Skeletal muscle cell (primary cell): ENCODE measurements around the gene NAIF1.

Experiments
- DNase-seq: peaks from one replicate; pipeline ENCODE4 v3.0.0-alpha.2; 2010; ENCODE audit warnings: low read depth
- H3K4me3 ChIP-seq: 2 replicates; pipeline ENCODE4 v1.5.1; 2011; ENCODE audit warnings: low read depth, mild to moderate bottlenecking, control low read depth, low read length, moderate library complexity

Gene NAIF1

DNA sequence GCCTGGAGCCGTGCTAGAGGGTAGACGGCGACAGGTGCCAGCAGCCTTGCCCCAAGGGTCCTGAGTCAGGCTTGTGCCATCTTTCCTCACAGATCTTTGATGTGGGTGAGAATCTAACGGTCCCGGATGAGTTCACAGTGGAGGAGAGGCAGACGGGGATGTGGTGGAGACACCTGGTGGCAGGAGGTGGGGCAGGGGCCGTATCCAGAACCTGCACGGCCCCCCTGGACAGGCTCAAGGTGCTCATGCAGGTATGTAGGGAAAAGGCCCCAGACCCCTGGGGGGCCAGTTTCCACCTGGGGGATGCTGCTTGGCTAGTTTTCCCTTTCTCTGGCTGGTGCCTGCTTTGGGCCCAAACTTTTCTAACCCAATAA, 36.5 kb upstream of the NAIF1 start:
- H3K4me3 ChIP-seq, result no peak overlapping the region
- DNase-seq, result no peak

DNA sequence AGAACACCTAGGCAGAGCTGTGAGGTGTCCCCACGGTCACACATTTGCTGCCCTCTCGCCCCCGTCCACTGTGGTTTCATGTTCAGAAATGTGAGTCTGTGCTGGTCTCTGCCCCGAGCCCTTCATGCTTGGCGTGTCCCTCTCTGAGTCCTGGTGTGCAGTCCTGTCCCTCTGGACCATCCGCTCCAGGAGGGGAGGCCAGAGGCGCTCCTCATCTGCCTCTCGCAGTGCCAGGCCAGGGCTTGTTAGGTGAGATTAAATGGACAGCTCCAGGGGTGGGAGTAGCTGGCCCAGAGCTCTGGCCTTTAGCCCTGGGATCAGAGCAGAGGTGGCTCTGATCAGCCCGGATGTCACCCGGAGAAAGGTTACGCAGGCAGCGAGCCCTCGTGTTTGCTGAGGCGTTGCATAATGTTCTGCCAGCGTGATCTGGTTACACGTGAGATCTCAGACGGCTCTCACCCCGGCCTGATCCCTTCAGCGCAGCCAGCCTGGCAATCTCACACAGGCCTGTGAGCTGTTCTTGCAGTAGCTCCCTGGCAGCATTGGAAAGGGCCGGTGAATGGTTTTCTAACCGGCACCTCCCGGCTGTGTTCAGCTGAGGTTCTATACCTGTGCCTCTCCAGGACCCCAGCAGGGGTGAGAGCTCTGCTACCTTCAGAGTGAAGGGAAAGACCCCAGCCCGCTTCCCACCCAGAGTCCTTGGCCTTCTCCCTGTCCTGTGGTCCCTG, 35.9 kb upstream of the NAIF1 start:
- DNase-seq, result no peak
- no peak overlapping the region for H3K4me3 ChIP-seq

DNA sequence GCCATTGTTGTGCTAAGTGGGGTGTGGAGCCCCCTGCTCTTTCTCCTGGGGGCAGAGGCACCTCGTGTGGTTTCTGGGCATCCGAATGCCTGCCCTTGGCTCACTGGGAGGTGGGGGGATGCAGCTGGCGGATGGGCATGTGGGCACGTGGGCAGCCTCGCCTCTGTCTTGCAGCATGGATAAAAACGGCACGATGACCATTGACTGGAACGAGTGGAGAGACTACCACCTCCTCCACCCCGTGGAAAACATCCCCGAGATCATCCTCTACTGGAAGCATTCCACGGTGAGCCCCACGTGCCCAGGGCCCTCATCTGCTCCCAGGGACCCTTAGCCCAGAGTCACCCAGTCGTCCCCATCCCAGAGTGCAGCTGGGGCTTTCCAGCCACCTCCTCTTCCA, 35.1 kb upstream of the NAIF1 start:
- no peak for DNase-seq
- no peak overlapping the region for H3K4me3 ChIP-seq

DNA sequence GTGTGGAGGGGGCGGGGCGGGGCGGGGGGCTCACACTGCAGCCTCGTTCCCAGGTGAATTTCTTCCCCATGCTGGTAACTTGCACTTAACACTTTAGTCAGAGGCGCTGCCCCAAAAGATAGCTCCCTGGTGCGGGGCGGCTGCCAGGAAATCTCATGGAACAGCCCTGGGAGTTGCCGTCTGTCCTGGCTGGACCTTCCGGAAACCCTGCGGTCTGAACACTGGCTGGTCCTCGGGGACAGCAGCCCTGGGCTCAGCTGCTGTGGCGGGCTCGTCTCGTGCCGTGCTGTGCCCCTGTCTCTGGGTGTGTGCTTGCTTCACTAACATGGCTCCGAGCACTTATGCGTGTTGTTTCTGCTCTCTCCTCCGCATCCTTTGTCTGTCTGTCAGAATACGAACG, 34.6 kb upstream of the NAIF1 start:
- no peak overlapping the region for H3K4me3 ChIP-seq
- DNase-seq, result no peak

DNA sequence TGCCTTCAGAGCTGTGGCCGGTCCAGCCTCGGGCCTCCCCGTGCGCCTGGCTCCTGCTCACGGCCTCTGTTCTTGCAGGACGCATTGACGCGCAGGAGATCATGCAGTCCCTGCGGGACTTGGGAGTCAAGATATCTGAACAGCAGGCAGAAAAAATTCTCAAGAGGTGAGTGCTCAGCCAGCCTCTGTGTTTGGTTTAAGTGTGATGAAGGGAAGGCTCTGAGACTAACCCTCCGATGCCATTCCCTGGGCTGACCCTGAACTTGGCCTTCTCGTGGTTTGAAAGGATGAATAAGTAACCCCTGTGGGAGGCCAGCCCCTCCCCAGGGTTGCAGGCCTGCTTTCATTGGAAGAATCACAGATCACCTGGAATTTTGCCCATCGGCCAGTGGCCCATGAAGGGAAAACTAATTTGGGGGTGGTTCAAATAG, 34.1 kb upstream of the NAIF1 start:
- H3K4me3 ChIP-seq, result no peak overlapping the region
- DNase-seq, result no peak

DNA sequence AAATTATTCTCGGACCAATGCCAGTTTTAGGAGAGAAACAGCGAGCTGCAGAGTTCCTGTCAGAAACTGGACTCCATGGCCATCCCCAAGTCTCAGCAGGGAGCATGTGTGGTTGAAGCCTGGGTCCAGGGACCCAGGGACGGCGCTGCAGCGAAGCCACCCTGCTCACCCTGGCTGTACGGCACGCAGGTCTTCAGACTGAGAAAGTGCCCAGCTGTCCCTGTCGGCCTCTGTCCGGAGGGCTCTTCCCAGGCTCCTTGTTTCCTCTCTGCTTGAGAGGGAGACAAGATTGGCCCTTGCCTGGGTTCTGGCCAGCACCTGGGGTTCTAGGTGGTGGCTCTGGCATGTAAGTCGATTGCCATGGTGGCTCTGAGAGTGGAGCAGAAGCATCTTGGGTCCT, 33.5 kb upstream of the NAIF1 start:
- H3K4me3 ChIP-seq, result no peak overlapping the region
- no peak for DNase-seq

DNA sequence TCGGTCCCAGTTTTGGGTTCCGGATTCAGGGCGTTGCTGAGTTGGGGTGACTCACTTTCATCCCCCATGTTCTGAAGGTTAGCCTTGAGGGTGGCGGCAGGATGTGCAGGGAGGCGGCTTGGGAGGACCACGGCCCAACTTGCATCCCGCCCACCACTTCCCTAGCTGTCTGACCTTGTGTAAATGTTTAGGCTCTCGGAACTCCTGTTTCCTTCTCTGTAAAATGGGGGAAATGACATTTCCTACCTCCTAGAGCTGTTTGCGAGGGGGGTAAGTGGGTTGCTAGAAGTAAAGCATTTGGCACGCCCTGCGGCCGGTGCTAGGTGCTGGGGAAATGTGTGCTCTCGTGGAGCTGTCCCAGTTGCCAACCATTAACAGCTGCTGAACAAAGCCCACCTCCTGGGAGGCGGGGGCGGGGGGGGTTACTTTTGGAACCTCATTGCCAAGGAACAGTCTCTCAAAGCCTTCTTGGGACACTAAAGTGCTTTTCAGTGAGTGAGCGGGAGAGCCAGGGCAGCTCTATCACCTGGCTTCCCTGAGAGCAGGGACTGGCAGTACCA, 32.9 kb upstream of the NAIF1 start:
- peak overlapping the region; percentile 57 for H3K4me3 ChIP-seq
- DNase-seq, result no peak

DNA sequence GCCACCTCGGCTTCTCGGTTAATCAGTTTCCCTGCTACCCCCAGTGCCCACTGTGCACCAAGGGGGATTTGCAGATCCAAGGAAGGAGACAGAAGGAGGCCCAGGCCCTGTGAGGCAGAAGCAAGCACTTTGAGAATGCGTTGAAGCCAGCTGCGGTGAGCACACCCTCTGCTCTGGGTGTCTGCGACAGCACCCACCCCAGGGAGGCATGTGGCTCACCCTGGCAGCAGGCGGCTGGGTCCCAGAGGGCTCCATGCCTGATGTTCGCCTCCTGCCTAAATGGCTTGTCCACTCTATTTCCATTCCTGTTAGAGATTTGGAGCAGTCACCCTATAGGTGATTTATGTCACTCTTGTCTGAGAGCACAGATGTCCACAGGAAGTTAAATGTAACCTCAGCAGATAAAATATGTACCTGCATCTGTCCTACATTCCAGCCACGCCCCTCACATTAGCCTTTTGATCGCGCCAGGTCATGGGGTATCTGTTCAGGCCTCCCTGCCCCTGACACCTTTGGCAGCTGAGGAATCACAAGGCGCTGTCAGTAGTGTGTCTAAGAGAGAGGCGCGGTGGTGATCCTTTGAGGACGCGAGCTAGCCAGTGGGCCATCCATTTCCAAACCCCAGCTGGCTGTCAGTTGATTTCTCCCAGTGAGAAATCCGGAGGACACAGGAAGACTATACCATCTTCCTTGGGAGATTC, 32.3 kb upstream of the NAIF1 start:
- peak overlapping the region; percentile 57 for H3K4me3 ChIP-seq
- DNase-seq, result no peak

DNA sequence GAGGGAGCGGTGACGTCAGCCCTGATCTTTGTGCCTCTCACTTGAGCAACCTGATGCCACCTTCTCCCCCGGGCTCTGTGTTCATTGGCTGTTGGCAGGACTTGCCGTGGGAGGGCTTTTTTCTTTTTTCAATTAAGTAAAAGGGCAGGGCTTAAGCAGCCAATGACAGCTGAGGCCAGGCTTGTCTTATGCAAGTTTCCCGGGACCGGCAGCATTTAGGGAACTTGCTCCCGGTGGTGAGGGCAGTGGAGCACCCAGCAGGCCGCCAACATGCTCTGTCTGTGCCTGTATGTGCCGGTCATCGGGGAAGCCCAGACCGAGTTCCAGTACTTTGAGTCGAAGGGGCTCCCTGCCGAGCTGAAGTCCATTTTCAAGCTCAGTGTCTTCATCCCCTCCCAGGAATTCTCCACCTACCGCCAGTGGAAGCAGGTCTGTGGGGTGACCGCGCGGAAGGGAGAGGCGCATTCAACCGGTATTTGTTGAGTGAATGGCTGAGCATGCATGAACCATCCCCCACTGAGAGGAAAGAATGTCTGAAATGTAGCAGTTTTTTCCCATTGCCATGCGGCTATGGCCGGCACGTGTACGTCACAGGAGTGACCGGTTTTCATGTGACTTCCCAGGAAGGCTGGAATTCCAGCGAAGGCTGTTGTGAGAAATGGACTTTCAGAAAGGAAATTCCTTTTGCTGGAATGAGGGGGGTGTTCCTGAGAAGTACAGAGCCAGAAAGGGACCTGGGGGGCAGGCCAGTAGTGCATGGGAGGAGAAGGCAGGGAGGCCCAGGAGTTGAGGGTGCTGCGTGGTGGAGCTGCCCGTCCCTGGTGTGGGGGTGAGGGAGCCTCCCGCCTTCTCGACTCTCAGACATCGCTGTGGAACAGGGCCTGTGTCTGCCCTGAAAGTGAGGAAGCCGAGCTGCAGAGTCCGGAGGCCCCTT, 31.4 kb upstream of the NAIF1 start:
- peak; percentile 92 for DNase-seq
- peak overlapping the region; percentile 57 for H3K4me3 ChIP-seq

DNA sequence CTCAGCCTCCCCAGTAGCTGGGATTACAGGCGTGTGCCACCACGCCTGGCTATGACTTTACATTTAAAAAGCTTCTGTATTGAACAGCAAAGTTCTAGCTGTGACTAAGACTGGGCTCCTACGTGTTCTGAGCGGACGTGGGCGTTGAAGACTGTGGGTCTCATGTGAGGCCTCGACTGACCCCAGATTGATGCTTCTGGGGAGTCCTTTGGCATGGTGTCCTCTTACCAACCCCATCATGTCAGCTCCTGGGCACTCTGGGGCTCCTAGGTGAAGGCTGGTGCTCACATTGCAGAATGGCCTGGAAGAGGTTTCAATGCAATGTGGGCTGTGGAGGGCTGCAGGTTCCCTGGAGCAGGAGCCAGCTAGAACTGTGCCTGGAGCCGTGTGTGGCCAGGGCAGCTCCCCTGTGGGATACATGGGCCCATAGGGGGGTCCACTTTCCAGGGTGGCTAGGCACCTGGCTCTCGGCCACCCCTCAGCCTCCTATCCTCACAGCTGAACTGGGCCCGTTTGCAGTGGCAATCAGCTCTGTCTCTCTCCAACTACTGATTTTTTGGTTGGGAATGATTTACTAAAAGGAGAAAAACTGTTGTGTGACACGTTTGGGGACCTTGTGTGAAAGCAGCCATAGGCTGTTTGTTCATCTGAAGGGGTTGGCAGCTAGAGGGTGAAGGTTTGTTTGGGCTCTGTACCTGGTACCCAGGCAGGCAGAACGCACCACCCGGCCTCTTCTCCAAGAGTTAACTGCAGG, 30.6 kb upstream of the NAIF1 start:
- no peak for DNase-seq
- no peak overlapping the region for H3K4me3 ChIP-seq

DNA sequence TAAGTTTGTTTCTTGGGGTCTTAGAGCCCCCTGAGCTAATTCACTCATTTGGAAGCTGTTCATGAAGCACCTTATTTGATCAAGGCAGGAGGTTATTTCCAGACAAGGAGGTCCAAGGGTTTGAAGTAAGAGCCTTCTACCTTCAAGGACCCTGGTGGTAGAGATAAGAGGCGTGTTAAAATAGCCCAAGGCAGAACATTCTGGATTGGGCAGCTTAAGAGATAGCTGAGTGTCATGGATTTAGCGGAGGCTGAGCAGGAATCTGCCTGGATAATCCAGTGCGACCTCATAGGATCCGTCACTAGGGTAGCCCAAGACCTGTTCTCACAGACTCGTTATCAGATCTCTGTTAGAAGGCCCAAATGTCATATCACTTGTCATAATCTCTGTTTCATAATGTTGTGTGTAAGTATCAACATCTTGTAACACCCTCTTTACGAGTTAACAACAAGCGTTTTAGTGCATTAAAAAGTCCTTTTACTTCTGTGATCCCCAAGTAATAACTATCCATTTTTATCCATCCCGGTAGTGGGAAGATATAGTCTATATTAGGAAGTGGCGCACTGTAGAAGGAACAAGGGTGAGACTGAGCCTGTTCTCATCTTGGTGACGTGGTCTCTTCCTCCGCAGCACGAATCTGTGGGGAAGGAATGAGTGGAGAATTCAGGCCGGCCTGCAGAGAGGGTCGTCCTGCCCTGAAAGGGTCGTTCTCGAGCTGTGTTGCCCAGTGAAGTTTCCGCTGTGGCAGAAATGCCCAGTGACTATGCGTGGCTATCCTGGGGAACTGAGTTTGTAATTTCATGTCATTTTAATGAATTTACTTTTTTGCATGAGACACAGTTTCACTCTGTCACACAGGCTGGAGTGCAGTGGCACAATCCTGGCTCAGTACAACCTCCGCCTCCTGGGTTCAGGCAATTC, 29.8 kb upstream of the NAIF1 start:
- no peak for DNase-seq
- H3K4me3 ChIP-seq, result no peak overlapping the region

DNA sequence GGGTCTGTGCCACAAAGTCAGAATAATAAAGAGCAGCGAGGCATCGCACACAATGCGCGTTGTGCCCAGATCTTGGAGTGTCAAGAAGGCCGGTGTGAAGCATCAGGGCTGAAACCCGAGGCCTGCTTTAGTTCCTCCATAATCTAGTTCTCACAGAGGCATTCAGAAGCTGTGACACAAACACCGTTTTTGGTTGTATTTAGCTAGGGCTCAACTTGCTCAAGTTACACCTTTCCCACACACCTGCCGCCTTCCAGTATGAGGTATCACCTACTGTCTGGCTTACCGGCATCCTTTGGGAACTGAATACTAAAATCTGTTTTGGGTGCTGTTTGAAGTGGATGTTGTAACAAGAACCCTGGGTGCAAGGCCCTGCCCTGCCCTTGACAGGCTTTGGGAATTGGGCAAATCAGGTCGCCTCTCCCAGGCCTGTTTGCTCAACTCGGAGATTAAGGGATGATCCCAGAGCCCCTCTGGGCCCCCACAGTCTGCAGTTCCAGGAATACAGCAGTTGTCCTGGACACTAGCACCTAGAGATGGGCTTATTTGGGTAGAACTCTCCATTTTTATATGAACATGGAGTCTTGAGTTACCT, 27.9 kb upstream of the NAIF1 start:
- DNase-seq, result no peak
- H3K4me3 ChIP-seq, result no peak overlapping the region

DNA sequence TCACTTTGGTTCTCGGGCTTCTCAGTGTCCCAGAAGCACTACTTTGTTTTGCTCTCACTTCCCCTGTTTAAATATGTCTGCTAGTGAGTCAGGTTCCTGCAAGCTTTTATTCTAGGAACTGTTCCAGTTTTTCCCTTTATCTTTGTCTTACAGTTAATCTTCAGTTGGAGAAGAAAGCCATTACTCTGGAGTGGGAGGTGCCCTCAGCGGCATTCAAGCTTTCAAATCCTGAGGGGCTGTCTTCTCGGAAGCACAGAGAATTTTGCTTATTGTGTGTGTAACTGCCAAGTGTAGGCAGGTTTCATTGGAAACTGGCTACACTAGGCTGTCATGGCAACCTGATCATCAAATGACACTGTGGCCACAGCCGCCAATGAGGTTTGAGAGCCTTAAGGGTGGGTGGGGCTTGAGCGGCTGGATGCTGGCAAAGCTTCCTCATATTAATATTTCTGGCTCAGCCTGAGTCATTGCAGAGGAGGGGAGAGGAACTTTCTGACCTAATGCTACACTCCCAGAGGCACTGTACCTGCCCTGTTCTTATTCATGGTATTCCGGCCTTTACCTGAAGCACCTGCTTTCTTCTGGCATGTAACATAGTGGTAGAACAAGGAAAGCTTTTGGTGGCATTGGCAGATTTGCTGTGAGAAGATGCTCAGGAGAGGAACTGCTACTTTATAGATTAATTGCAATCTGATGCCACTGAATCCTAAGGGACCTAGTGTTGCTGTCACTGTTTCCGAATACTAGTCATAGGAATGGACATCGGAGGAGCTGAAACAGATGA, 27.2 kb upstream of the NAIF1 start:
- peak overlapping the region; percentile 20 for H3K4me3 ChIP-seq
- peak; percentile 89 for DNase-seq

DNA sequence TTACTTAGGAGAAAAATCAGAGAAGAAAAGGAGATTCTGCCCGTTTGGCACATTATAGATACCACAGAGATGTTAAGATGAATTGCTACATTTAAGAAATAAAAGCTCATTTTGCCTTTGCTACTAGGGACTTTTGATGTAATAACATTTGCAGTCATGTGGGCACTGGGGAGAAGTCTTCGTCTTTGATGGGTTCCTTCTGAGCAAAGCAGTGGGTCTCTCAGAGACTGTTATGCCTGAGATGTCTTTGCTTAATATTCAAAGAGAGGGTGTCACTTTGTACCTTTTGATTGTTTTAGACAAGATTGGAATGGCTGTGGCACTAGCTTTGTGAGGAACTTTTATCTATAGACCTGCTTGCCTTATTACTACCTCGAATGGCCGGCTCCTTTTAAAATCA, 25.9 kb upstream of the NAIF1 start:
- no peak for DNase-seq
- H3K4me3 ChIP-seq, result peak overlapping the region; percentile 15

DNA sequence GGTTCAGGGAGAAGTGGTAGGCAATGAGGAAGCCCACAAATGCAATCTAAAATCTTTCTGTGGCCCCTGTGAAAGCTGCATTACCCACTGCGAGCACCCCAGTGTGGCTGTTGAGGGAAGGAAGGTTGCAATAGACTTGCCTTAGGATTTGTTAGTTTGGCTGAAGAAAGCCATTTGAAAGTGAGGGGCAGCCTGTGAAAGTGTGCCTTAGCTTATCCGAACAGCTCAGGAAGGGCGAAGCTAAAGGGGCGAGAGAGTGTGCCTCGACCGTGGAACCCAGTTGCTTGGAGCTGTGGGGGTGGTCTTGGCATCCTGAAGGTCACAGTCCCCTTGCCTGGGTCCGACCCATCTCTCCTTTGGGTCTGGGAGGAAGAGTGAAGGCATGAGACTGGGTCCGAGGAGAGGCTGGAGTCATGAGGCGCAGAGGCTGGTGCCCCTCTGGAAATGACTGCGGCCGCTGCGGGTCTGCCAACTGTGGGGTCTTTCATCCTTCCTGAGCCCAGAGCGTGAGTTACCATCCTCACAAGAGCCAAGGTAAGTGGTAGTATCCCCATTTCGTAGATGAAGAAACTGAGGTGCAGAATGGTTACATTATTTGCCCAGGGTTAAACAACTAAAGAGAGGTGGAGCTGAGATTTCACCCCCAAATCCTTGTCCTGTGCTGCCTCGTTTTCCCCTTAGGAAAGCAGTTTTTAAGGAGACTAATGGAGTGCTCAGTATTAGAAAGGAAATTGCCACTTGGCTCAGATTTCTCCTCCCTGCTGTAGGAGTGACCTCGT, 25.3 kb upstream of the NAIF1 start:
- peak overlapping the region; percentile 49 for H3K4me3 ChIP-seq
- no peak for DNase-seq

DNA sequence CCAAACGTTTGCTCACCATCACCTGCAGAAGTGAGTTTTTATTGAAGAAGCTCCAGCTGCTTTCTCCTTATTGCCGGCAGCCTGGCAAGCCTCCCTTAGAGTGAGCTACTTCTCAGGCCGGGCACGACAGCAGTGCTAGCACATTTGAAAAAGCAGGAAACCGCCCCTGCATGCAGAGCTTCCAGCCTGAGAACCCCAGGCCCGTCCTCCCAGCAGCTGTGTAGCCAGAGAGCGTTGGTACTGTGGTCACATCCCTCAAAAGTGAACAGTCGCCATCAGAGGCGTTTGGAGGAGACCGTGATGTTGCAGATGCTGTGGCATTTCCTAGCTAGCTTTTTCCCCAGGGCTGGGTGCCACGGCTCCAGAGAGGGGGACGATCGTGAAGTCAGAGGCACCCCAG, 24.5 kb upstream of the NAIF1 start:
- H3K4me3 ChIP-seq, result peak overlapping the region; percentile 49
- no peak for DNase-seq
